Measurements from ENCODE around the gene SDR9C7.
"Not testable (repeated sequence)": the region's sequence is repeated elsewhere in the genome, so short reads cannot be mapped to it uniquely, and the experiment has no call there.

SDR9C7 gene

DNA sequence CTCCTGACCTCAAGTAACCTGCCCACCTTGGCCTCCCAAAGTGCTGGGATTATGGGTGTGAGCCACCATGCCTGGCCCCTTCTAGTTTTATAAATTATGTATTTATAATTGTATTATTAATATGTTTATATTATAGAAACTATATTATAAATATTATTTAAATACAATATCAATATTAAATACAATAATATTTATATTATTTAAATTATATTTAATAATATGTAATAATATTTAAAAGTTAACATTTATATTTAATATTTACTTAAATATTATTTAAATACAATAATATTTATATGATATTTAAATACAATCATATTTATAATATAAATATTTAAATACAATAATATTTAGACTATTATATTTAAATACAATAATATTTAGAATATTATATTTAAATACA, 20.0 kb downstream of the SDR9C7 start:
- no peak for DNase-seq

DNA sequence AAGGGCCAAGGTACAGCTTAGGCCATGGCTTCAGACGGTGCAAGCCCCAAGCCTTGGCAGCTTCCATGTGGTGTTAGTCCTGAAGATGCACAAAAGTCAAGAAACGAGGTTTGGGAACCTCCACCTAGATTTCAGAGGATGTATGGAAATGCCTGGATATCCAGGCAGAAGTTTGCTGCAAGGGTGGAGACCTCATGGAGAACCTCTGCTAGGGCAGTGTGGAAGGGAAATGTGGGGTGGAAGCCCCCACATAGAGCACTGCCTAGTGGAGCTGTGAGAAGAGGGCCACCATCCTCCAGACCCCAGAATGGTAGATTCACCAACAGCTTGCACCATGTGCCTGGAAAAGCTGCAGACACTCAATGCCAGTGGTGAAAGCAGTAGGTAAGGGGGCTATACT, 24.8 kb downstream of the SDR9C7 start:
- not testable (repeated sequence) for DNase-seq

DNA sequence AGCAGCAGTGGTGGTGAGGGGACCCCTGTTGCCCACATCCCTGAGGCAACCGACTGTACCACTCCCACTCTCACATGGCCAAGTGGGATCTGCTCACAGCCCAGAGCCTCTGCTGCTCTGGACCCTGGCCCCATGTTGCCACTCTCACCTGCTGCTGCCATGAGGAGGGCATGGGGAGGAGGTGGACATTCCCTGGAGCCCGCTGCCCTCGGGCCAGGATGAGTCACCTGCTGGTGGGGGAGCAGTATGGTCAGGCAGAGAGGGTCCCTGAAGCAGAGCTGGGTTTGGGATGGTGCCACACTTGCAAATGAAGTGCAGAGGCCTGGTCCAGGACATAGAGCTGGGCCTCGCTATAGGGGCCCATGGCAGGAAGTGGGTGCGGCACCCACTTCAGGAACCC, 26.1 kb downstream of the SDR9C7 start:
- no peak for DNase-seq

DNA sequence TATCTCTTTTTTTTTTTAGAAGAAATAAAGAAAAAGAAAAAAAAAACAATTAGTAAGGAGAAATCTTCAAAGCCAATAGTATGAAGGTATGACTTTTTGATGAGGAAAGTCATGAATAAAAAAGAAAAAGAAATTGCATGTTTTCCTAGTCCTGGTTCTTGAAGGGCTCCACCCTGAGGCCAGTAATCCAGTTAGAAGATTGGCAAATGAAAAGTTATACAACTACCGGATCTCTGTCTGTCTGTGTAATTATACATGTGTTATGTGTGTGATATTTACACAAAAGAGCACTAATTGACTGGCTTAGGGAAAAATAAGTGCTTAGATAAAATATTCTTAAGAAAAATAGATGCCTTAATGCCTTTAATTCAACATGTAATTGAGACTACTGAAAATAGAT, 28.4 kb downstream of the SDR9C7 start:
- no peak for DNase-seq

DNA sequence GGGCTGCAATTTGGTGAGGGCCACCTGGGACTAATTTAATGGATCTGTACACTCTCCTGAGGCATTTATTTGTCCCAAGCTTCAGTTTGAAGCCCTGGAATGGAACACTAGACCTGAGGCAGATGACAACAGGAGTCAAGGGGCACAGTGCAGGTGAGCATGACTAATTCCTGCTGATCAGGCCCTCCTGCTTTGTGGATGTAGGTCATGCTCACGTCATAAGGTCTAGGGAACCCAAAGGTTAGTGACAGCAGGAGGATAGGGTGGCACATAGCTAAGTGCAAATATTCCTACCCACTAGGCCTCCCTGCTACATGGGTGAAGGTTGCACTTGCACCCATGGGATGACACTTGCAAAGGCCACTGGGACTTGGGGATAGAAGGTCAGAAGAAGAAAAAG, 30.8 kb downstream of the SDR9C7 start:
- DNase-seq: no peak

DNA sequence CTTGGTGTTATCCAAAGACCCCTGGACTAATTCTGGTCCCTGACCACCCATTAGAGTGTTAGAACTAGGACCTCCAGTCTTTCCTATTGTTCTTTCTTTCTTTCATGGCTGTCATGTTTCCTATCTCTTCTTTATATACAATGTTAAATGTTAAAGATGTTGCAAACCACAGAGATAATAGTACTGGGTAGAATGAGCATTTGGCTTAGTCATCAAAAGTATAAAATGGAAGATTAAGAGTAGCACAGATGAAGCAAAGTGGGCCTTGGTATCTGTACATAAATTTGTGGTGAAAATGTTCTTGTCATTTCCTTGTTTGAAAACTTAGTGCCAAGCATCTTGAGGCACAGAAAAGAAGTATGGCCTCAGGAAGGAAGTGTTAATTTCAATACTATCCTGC, 32.9 kb downstream of the SDR9C7 start:
- not testable (repeated sequence) for DNase-seq

DNA sequence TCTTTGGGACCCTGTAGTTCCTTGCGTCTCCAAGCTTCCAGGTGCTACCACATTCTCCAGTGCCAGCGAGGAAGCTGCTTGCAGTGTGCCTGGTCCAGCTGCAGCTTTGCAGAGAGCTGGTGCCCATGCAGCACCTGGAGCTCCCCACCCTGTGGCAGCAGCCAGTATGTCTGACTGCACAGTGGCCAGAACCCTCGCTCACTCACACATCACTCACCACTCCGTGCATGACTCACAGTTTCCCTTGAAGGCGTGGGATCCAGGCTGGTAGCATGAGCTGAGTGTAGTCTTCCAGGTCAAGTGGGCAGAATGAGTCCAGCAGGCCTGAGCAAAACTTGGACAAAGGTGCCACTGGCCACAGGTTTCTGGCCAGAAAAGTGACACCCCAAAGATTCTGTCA, 33.6 kb downstream of the SDR9C7 start:
- no peak for DNase-seq

DNA sequence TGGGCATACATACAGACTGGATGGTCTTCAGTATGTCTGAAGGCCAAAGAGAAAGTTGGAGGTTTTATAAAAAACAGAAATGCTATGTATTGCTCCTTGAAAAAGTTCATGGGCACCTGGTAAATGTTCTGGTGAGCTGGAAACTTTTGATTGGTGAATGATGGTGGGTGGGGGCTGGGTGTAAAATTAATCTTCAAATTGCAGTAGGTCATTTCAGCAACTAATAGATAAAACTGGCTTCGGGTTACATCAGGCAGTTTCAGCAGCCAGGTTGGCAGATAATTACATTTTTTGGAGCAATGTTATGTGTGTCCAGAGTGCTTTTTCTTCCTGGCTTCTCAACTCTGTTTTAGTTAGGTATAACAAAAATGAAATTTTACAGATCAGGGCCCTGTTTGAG, 35.3 kb downstream of the SDR9C7 start:
- DNase-seq: no peak

DNA sequence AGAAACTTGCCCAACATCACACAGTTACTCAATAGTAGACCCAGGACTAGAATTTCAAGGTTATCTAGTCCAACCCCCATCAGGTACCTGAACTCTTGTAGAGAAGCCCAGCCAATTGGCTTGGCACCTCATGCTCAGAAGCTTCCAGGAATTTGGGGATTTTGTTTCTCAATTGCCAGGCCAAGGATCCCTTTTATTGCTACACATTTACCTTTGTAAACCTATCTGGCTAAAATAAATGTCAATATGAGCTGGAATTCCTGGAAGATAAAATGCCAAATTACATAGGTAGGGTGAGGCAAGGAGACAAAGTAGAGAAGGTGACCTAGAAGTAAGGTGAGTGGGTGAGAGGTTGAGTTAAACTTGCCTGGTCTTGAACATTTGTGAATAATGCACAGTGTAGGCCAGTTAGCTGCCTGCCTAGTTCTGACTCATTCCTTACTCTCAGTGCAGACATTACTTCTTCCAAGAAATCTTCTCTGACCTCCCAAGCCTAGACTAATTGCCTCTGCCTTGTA, 36.3 kb downstream of the SDR9C7 start:
- no peak for DNase-seq

DNA sequence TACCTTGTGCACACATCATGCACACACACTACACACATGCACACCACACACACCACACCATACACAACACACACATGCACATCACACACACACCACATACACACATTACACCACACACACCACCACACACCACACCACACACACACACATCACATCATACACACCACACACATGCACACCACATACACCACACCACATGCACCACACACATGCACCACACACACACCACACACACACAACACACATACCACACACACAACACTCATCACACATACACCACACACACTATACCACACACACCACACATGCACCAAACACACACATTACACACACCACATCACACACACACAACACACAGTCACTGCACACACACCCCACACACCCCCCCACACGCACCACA, 38.1 kb downstream of the SDR9C7 start:
- no peak for DNase-seq

DNA sequence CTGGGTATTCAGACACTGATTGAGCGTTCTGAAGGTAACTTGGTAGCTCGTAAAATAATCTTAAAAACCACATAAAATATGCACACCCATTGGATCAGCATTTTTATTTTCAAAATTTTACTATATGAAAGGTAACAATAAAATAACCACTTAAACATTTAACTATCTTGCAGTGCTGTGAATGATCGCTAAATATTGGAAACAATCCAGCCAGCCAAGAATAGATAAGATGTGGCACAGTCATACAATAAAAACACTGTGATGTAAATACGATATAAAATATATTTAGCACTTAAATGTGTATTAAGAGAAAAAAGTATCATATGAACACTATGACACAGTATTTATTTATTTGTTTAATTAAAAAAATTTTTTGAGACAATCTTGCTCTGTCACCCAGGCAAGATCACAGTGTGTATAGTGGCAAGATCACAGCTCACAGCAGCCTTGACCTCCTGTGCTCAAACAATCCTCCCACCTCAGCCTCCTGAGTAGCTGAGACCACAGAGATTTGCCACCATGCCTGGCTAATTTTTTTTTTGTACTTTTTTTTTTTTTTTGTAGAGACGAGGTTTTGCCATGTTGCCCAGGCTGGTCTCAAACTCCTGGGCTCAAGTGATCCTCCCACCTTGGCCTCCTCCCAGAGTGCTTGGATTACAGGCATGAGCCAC, 39.4 kb downstream of the SDR9C7 start:
- no peak for DNase-seq

DNA sequence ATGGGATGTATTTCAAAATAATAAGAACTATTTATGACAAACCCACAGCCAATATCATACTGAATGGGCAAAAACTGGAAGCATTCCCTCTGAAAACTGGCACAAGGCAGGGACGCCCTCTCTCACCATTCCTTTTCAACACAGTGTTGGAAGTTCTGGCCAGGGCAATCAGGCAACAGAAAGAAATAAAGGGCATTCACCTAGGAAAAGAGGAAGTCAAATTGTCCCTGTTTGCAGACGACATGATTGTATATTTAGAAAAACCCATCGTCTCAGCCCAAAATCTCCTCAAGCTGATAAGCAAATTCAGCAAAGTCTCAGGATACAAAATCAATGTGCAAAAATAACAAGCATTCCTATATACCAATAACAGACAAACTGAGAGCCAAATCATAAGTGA, 42.3 kb downstream of the SDR9C7 start:
- not testable (repeated sequence) for DNase-seq

DNA sequence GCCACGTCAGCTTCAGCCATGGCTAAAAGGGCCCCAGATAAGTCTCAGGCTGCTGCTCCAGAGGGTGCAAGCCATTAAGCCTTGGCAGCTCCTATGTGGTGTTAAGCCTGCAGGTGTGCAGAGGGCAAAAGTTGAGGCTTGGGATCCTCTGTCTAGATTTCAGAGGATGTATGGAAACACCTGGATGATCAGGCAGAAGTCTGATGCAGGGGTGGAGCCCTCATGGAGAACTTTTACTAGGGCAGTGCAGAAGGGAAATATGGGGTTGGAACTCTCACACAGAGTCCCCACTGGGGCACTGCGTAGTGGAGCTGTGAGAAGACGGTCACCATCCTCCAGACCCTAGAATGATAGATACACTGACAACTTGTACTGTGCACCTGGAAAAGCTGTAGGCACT, 47.9 kb downstream of the SDR9C7 start:
- no peak for DNase-seq

DNA sequence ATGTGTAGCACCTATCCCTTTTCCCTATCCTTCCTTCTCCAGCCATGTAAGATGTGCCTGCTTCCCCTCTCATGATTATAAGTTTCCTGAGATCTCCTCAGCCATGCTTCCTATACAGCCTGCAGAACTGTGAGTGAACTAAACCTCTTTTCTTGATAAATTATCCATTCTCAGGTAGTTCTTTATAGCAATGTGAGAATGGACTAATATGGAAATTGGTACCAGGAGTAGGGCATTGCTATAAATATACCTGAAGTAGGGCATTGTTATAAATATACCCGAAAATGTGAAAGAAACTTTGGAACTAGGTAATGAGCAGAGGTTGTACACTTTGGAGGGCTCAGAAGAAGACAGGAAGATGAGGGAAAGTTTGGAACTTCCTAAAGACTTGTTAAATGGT, 48.9 kb downstream of the SDR9C7 start:
- DNase-seq: no peak

DNA sequence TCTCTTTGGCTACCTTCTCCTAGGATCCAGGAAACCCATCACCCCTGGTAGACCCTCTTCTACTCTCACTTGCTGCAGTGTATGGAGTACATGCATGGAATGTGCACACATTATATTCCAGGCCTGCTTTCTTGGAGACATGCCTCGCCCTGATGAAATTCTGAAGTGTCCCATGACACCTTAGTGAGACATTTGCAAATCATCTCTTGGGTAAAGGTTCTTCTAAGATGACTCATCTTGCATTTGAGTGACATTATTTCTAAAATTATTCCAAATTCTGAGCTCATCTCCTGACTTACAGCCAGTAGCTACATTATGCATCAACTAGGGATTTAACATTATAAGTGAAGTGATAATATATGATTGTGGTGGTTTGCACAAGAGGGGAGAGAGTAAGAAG, 49.8 kb downstream of the SDR9C7 start:
- DNase-seq: no peak

DNA sequence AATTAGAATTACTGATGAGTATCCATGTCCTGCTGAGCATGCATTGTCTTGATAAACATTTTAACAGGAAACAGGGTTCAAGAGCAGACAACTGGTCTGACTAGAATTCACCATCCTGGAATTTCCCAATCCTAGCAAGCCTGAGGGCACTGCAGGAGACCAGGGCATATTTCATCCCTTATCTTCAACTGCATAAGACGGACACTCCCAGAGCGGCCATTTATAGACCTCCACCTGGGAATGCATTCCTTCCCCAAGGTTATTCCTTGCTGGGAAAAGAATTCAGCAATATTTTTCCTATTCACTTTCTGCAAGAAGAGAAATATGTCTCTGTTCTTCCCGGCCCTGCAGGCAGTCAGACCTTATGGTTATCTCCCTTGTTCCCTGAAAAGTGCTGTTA, 51.8 kb downstream of the SDR9C7 start:
- not testable (repeated sequence) for DNase-seq

DNA sequence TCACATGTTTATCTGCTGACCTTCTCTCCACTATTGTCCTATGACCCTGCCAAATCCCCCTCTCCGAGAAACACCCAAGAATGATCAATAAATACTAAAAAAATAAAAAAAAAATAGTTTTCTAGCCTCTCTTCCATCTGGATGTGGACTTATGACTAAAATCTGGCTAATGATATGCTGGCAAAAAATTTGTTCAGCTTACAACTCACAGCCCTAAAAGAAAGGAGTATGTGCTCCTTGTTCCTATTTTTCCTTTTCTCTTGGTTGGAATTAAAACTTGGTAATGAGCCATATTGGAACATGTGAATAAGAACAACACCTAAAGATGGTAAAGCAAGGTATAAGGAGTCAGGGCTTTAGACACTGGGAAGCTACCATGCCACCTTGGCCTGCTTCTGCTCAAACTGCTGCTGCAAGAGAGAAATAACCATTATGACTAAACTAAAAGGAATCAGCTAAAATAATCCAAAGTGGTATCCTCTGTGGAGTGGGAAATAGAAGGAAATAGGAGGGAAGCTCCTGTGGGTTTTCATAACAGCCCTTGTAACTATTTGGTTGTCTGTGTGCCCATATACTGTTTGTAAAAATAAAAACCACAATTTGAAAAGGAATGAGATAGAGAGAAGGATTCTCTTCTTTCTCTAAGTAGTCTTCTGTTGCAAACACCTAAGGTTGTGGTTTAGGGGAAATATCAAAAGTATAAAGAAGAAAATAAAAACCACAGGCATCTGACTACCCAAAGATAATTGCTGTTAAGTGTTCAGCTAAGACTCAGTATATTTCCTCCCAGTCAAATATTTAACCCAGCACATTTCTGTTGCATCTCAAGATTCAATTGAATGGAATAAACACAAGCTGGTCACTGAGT, 53.8 kb downstream of the SDR9C7 start:
- no peak for DNase-seq

DNA sequence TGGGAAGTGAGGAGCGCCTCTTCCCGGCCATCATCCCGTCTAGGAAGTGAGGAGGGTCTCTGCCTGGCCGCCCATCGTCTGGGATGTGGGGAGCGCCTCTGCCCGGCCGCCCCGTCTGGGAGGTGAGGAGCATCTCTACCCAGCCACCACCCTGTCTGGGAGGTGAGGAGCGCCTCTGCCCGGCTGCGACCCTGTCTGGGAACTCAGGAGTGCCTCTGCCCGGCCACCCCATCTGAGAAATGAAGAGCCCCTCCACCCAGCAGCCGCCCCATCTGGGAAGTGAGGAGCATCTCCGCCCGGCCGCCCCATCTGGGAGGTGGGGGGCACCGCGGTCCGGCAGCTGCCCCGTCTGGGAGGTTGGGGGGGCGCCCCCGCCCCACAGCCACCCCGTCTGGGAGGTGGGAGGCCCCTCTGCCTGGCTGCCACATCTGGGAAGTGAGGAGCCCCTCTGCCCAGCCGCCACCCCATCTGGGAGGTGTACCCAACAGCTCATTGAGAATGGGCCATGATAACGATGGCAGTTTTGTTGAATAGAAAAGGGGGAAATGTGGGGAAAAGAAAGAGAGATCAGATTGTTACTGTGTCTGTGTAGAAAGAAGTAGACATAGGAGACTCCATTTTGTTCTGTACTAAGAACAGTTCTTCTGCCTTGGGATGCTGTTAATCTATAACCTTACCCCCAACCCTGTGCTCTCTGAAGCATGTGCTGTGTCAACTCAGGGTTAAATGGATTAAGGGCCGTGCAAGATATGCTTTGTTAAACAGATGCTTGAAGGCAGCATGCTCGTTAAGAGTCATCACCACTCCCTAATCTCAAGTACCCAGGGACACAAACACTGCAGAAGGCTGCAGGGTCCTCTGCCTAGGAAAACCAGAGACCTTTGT, 54.7 kb downstream of the SDR9C7 start:
- DNase-seq: not testable (repeated sequence)

DNA sequence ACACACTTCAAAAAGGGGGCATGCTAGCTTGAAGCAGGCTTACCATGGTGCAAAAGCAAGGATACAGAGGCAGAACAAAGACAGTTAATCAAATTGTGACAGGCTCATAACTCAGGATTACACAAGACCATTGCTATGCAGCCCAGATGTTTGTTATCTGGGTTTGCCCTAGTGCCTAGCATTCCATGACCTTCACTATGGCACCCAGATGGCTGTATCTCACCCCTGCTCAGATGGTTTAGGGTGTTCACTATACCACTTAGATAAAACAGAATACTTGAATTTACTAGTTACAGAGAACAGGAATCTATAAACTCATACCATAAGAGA, 56.2 kb downstream of the SDR9C7 start:
- no peak for DNase-seq

DNA sequence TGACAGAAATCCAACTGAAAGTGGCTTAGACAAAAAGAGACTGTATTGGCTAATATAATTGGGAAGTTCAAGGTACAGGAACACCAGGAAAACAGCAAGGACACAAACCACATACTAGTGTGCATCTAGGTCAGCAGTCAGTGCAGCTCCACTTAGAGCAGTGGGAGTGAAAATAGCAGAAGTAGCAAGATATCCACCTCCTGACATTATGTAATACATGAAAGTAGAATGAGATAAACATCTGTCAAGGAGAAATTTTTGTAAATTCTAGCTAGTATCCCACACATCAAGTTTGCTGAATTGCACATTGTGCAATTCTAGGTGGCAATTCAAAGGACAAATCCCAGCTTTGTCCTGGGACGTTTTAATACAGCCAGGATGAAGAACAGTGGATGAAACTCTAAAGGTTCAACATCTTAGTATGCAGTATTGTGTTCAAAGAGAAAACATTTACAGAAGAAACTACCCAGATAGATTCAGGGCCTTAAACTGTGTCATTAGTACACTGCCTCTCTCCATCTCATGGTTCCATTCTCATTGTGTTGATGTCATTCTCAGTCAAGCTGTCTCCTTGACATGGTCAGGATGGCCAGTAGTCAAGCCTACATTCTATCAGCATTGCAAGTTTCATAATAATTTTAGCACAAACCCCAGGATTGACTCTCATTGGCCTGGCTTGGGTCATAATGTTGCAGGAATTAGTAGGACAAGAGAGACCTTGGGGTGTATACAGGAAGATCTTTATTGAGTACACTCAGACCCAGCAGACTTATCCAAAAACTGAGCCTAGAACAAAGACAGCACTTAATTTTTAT, 56.8 kb downstream of the SDR9C7 start:
- DNase-seq: no peak

DNA sequence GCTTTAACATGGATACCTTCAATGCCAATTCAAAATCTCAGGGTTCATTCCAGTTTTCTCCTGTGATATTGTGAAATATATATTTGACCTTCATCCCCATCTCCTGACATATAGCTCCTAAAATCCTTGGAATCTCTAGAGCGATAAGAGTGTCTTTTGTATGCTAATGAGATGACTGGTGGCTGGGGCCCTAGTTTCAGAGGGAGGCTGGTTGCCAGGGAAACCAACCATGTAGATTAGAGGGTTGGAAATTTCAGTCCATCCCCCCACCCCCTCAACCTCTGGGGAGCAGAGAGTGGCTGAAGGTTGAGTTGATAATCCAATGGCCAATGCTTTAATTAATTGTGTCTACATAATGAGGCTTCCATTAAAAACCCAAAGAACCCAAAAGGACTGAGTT, 59.4 kb downstream of the SDR9C7 start:
- DNase-seq: no peak

DNA sequence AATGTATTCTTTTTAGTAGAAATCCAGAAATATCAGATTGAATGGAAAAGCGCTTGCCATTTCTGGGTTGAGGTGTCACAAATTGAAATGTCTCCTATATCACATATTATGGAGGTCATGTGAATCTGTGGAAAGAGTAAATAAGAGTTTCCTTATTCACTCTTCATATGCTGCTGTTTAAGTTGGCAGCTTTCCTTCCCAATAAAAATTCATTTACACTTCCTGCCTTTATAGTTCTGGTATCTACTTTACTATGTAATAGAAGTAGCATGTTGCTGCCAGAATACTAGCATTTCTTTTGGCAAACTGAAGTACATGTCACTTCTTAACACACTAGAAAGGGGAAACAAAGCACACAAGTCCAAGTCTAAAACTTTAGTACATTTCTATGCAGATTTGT, 60.8 kb downstream of the SDR9C7 start:
- no peak for DNase-seq

Data from RPMI8226 (cell line).